IPS DF 6.9 (cell line): ENCODE results near the gene PLXNA2.

Experiments
- DNase-seq: peaks from one replicate; pipeline ENCODE4 v3.0.0-alpha.2; 2013; ENCODE audit warnings: low read depth, low spot score
- H3K27ac ChIP-seq: one replicate; pipeline ENCODE4 v1.5.1; 2013; ENCODE audit warnings: low read length, control low read depth
- H3K27me3 ChIP-seq: 2 replicates; pipeline ENCODE4 v1.6.1; 2013; ENCODE audit warnings: mild to moderate bottlenecking, low read length; ENCODE audit not compliant: control insufficient read depth, insufficient read depth
- H3K36me3 ChIP-seq: 2 replicates; pipeline ENCODE4 v1.6.1; 2013; ENCODE audit warnings: low read length; ENCODE audit not compliant: control insufficient read depth, insufficient read depth
- H3K4me1 ChIP-seq: 2 replicates; pipeline ENCODE4 v1.6.1; 2013; ENCODE audit warnings: low read length; ENCODE audit not compliant: control insufficient read depth, insufficient read depth
- H3K4me3 ChIP-seq: 2 replicates; pipeline ENCODE4 v1.5.1; 2013; ENCODE audit warnings: mild to moderate bottlenecking, low read length
- H3K9me3 ChIP-seq: 2 replicates; pipeline ENCODE4 v1.6.1; 2013; ENCODE audit warnings: low read length, inconsistent platforms; ENCODE audit not compliant: control insufficient read depth, insufficient read depth
- WGBS: extraction: QIAGEN DNeasy Blood & Tissue Kit; methylation state at CpG from one replicate; pipeline ENCODE4 v1.1.7; 2013; ENCODE audit warnings: mixed read lengths, missing lambda C conversion rate; ENCODE audit not compliant: insufficient read length, insufficient coverage; 5-methylcytosine and 5-hydroxymethylcytosine counted together

Gene PLXNA2

DNA sequence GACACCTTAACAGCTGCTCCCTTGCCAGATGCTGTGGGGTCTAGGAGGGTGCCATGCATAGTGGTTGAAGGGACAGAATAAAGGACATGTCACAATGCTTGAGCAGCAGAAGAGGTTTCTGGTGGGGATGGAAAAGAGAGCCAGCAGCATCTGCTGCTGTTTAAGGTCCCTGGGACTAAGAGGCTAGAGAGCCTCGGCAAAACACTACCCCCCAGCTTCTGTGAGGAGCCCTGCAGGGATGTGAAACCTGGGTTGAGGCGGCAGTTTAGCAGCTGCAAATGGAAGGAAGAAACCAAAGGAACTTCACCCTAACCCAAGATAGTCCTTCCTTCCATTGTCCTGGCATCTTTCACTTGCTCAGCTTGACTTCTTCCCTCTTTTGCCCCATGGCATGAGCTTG, 39.4 kb downstream of the PLXNA2 start:
- no peaks in the 10 kb centered on the region for H3K4me1 ChIP-seq
- no peak for DNase-seq
- no peak overlapping the region for H3K27ac ChIP-seq

GRCh38 chr1:208203848-208204609, 40.2 kb downstream of the PLXNA2 start:
- no peaks in the 10 kb centered on the region for H3K36me3 ChIP-seq
- 100% methylated on average over 2 of the region's 7 CpGs for WGBS
- DNase-seq = no peak
- H3K9me3 ChIP-seq = no peaks in the 10 kb centered on the region
- no peak overlapping the region for H3K4me3 ChIP-seq
- no peaks in the 10 kb centered on the region for H3K27me3 ChIP-seq
- no peak overlapping the region for H3K27ac ChIP-seq
- H3K4me1 ChIP-seq = no peaks in the 10 kb centered on the region

More for the DNA sequence above, 39.4 kb downstream of the PLXNA2 start:
- H3K4me3 ChIP-seq = no peak overlapping the region
- no peaks in the 10 kb centered on the region for H3K27me3 ChIP-seq
- no peaks in the 10 kb centered on the region for H3K9me3 ChIP-seq
- no peaks in the 10 kb centered on the region for H3K36me3 ChIP-seq
- WGBS = no CpG with 5 or more reads among the region's 2 CpGs

- no peak overlapping the region for H3K27ac ChIP-seq
- H3K4me3 ChIP-seq = no peak overlapping the region
- WGBS = no CpG with 5 or more reads among the region's 13 CpGs
- no peaks in the 10 kb centered on the region for H3K4me1 ChIP-seq
- no peak for DNase-seq
- no peaks in the 10 kb centered on the region for H3K36me3 ChIP-seq
- H3K9me3 ChIP-seq = no peaks in the 10 kb centered on the region
- no peaks in the 10 kb centered on the region for H3K27me3 ChIP-seq
These were observed 40.9 kb downstream of the PLXNA2 start for GRCh38 chr1:208203127-208203847.

- no peaks in the 10 kb centered on the region for H3K36me3 ChIP-seq
- no peak overlapping the region for H3K4me3 ChIP-seq
- H3K27ac ChIP-seq = no peak overlapping the region
- DNase-seq = no peak
- H3K27me3 ChIP-seq = no peaks in the 10 kb centered on the region
- WGBS = no CpG with 5 or more reads among the region's 5 CpGs
- H3K4me1 ChIP-seq = no peaks in the 10 kb centered on the region
- H3K9me3 ChIP-seq = no peaks in the 10 kb centered on the region
These were observed 41.7 kb downstream of the PLXNA2 start for GRCh38 chr1:208202333-208202995.

DNA sequence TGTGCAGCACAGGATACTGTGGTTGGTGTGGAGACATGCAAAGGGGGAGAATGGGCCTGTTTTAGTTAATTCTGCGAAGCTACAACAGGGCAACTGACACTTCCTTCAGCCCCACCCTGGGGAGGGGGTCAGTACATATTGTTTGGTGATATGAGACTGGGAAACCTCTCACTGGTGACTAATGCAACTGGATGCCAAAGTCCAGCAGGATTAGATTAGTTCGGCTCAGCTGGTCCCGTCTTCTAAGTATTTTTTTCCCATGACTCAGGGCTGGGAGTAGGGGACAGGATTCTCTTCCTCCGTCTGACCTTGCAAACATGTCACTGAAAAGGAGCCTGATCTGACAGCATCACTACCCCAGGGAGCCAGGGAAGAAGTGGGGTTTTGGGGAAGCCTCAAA, 43.0 kb downstream of the PLXNA2 start:
- no peak overlapping the region for H3K27ac ChIP-seq
- no peaks in the 10 kb centered on the region for H3K9me3 ChIP-seq
- H3K4me3 ChIP-seq = no peak overlapping the region
- no peaks in the 10 kb centered on the region for H3K4me1 ChIP-seq
- no CpG with 5 or more reads among the region's 4 CpGs for WGBS
- no peaks in the 10 kb centered on the region for H3K27me3 ChIP-seq
- no peak for DNase-seq
- H3K36me3 ChIP-seq = no peaks in the 10 kb centered on the region

DNA sequence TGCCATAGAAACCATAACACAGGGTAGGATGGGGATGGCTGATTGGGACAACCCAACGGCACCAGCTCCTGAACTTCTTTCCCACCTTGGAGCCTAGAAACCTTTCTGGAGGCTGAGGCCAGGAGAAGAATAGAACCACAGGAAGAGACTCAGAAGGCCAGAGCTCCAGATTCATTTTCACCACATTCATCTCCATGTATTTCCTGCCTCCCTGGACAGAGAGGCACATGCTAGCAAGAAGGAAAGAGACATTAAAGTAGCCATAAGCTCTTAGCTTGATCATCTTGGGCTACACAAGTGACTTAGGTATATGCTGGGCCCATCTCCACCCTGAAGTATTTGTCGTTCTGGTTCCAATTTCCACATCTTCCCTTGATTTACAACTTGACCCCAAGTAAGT, 44.1 kb downstream of the PLXNA2 start:
- Histone ChIP-seq H3K36me3 (no peaks in the 10 kb centered on the region), H3K4me3 (no peak overlapping the region), H3K27ac (no peak overlapping the region), H3K4me1 (no peaks in the 10 kb centered on the region), H3K9me3 (no peaks in the 10 kb centered on the region), H3K27me3 (no peaks in the 10 kb centered on the region)
- WGBS = no CpG with 5 or more reads among the region's 2 CpGs
- DNase-seq = no peak

DNA sequence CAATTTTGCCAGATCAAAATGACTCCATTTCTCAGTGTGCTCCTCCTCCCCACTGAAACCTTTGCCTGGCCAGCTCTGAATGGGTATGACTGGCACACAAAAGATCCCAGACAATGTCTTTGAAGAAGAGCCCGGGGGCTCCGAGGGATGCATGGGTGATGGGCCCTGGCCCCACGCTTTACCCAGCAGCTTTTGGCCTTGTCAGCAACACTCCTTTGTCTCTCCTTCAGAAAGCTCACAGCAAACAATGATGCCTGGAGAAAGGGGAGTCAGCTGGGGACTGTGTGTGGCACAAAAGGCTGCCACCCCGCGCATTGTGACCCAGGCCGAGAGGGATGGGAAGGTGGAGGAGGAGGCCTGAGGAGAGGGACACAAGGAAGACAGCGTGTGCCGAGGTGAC, 45.9 kb downstream of the PLXNA2 start:
- Histone ChIP-seq H3K36me3 (no peaks in the 10 kb centered on the region), H3K27me3 (no peaks in the 10 kb centered on the region), H3K9me3 (no peaks in the 10 kb centered on the region), H3K27ac (no peak overlapping the region), H3K4me1 (no peaks in the 10 kb centered on the region), H3K4me3 (no peak overlapping the region)
- no peak for DNase-seq
- no CpG with 5 or more reads among the region's 8 CpGs for WGBS

- Histone ChIP-seq H3K27ac (no peak overlapping the region), H3K9me3 (no peaks in the 10 kb centered on the region), H3K4me1 (no peaks in the 10 kb centered on the region), H3K27me3 (no peaks in the 10 kb centered on the region), H3K4me3 (no peak overlapping the region), H3K36me3 (no peaks in the 10 kb centered on the region)
- no CpG with 5 or more reads among the region's 3 CpGs for WGBS
- DNase-seq = no peak
These were observed 49.2 kb downstream of the PLXNA2 start for GRCh38 chr1:208194944-208195343.

DNA sequence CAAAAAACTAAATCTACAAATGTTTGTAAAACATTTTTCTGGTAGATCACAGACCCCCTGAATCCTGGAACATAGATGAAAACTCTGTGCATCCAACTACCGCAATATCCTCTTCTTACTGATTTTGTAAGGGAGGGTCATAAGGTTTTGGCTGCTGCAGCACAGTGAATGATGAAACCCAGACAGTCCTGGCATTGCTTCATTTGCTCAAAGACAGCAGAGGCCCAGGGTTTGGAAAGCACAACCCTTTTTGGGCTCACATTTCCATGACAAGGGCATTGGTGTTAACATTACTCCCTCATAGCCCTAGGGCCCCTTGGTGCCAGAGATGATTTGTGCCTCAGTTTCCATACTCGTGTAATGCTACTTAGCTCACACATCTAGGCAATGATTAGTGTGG, 51.2 kb downstream of the PLXNA2 start:
- no CpG with 5 or more reads among the region's 2 CpGs for WGBS
- DNase-seq = no peak

DNA sequence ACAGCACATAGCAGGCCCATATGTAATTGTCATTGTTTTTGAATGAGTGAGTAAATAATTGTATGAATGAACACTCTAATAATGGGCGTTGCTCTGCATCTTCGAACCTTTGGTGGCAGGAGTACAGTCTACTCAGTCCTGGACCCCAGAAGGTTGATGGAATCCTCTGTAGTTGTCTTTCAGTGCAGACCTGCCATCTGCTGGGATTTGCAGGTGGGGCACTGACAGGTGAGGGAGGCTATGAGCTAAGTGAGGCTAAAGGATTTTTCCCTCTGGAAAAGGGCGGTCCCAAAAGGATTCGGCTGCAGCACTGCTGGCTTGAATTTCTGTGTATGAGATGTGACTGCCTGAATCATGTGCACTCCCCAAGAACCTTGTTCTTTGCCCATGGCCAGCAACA, 53.4 kb downstream of the PLXNA2 start:
- WGBS = no CpG with 5 or more reads among the region's 4 CpGs
- Histone ChIP-seq H3K4me1 (no peaks in the 10 kb centered on the region), H3K4me3 (no peak overlapping the region), H3K9me3 (no peaks in the 10 kb centered on the region), H3K27ac (no peak overlapping the region), H3K36me3 (no peaks in the 10 kb centered on the region), H3K27me3 (no peaks in the 10 kb centered on the region)
- no peak for DNase-seq

More for the DNA sequence above, 51.2 kb downstream of the PLXNA2 start:
- no peak overlapping the region for H3K4me3 ChIP-seq
- H3K36me3 ChIP-seq = no peaks in the 10 kb centered on the region
- H3K27ac ChIP-seq = no peak overlapping the region
- H3K27me3 ChIP-seq = no peaks in the 10 kb centered on the region
- H3K9me3 ChIP-seq = no peaks in the 10 kb centered on the region
- no peaks in the 10 kb centered on the region for H3K4me1 ChIP-seq
